HG03558 (cell line): Measurements from ENCODE around the gene CNGB1.
"Not testable (repeated sequence)": the region's sequence is repeated elsewhere in the genome, so short reads cannot be mapped to it uniquely, and the experiment has no call there.

Experiments
- ATAC-seq: cut with Tn5 transposase; IDR thresholded peaks from one replicate; pipeline ENCODE4 v1.9.1; 2021; ENCODE audit warnings: moderate number of reproducible peaks; ENCODE audit not compliant: unreplicated experiment; ENCODE audit errors: extremely low read depth

Gene CNGB1

GRCh38 chr16:57978070-57978465 lies 7.1 kb upstream of the CNGB1 start:
- ATAC-seq: not testable (repeated sequence)

GRCh38 chr16:57977418-57978069 lies 6.6 kb upstream of the CNGB1 start:
- ATAC-seq: no peak

- ATAC-seq: no peak
Measured at GRCh38 chr16:57976331-57976796, 5.4 kb upstream of the CNGB1 start.

- no peak for ATAC-seq
Measured at GRCh38 chr16:57972306-57972705, 1.4 kb upstream of the CNGB1 start.

GRCh38 chr16:57971848-57972247 lies 920 bp upstream of the CNGB1 start:
- no peak for ATAC-seq

GRCh38 chr16:57970319-57970718 lies 609 bp downstream of the CNGB1 start:
- no peak for ATAC-seq

GRCh38 chr16:57969451-57970123 lies 1.3 kb downstream of the CNGB1 start:
- ATAC-seq: no peak

- ATAC-seq: no peak
Measured at GRCh38 chr16:57967916-57968315, 3.0 kb downstream of the CNGB1 start.

- ATAC-seq: no peak
Measured at GRCh38 chr16:57966986-57967385, 3.9 kb downstream of the CNGB1 start.

GRCh38 chr16:57966204-57966771 lies 4.6 kb downstream of the CNGB1 start:
- ATAC-seq: no peak

- no peak for ATAC-seq
Measured at GRCh38 chr16:57964157-57964700, 6.7 kb downstream of the CNGB1 start.

GRCh38 chr16:57962756-57963155 lies 8.2 kb downstream of the CNGB1 start:
- ATAC-seq: no peak

GRCh38 chr16:57962046-57962445 lies 8.9 kb downstream of the CNGB1 start:
- no peak for ATAC-seq

- no peak for ATAC-seq
Measured at GRCh38 chr16:57961538-57961937, 9.4 kb downstream of the CNGB1 start.

GRCh38 chr16:57960826-57961472 lies 10.0 kb downstream of the CNGB1 start:
- ATAC-seq: no peak

- no peak for ATAC-seq
Measured at GRCh38 chr16:57960310-57960709, 10.6 kb downstream of the CNGB1 start.

- no peak for ATAC-seq
Measured at GRCh38 chr16:57959804-57960203, 11.1 kb downstream of the CNGB1 start.

GRCh38 chr16:57959121-57959520 lies 11.8 kb downstream of the CNGB1 start:
- no peak for ATAC-seq

- ATAC-seq: no peak
Measured at GRCh38 chr16:57958544-57958943, 12.4 kb downstream of the CNGB1 start.

GRCh38 chr16:57957673-57958392 lies 13.1 kb downstream of the CNGB1 start:
- ATAC-seq: no peak
